Psoas muscle (tissue), 8 donors: Measurements from ENCODE around the gene ATP6AP2. TPM values are rescaled to one million over a fixed set of nuclear protein-coding genes. Genes with fewer than 3 reads are reported as not detected.

Source experiments
- ATAC-seq, 4 donors: fragments of 200-7000 bp; cut with Tn5 transposase; one replicate each; pipeline ENCODE4 v1.9.1; 2020; ENCODE audit warnings: moderate library complexity in 3 of 4, mild to moderate bottlenecking in 2 of 4
- DNase-seq, 2 donors: peaks; one replicate each; pipeline ENCODE4 v3.0.0-alpha.2; 2020
- H3K27ac ChIP-seq: fragments of 200-600 bp; one replicate; pipeline ENCODE4 v1.8.0; 2022
- H3K27me3 ChIP-seq, 3 donors: fragments of 200-600 bp in 1 of 3; one replicate each; pipeline versions ENCODE4 v1.6.1 to v1.8.0; 2013 to 2022; ENCODE audit warnings: low read length in 2 of 3, mild to moderate bottlenecking in 2 of 3, moderate library complexity in 1 of 3; ENCODE audit not compliant: insufficient read depth in 3 of 3
- H3K36me3 ChIP-seq, 2 donors: fragments of 200-600 bp in 1 of 2; one replicate each; pipeline versions ENCODE4 v1.6.1 to v1.8.0; 2013 to 2022; ENCODE audit warnings: low read depth in 1 of 2, mild to moderate bottlenecking in 1 of 2, moderate library complexity in 1 of 2; ENCODE audit not compliant: insufficient read depth in 1 of 2
- H3K4me1 ChIP-seq: fragments of 200-600 bp; one replicate; pipeline ENCODE4 v1.8.0; 2022
- H3K4me3 ChIP-seq: fragments of 200-600 bp; one replicate; pipeline ENCODE4 v1.8.0; 2022; ENCODE audit warnings: mild to moderate bottlenecking
- H3K9me3 ChIP-seq: fragments of 200-600 bp; one replicate; pipeline ENCODE4 v1.8.0; 2022
- WGBS, 3 donors: extraction: QIAGEN DNeasy Blood & Tissue Kit; methylation state at CpG; one replicate each; pipeline versions ENCODE4 v1.1.6 to v1.1.7; 2013; 5-methylcytosine and 5-hydroxymethylcytosine counted together
- intact Hi-C, 2 donors: fragments of 100-400 bp; cut with DNase I; formaldehyde crosslinking; loops; one replicate each; pipeline versions ENCODE4 v1.11.0 to v1.14.2; 2022
- polyA plus RNA-seq, 3 donors: library from polyadenylated mRNA; stranded (reverse); fragments of 200-250 nt; gene quantifications; one replicate each; pipeline ENCODE4 v1.2.3, GENCODE V29; 2013
- total RNA-seq, 4 donors: library from RNA; stranded (reverse); fragmentation: NEBNext Ultra II Directional in 2 of 4; extraction: Animal tissue kit (Norgen Biotek cat#: 25700) in 2 of 4; gene quantifications; one replicate each; pipeline versions ENCODE4 v1.2.1 to v1.2.4, GENCODE V29; 2021 to 2023
- TF ChIP-seq, protein P1 (sequence below): fragments of 200-600 bp; IDR thresholded peaks from one replicate; pipeline ENCODE4 v1.8.0; 2022; ENCODE audit warnings: antibody characterized with exemption
- donor health status: healthy with polysubstance abuse.
- donor health status: DM: no; HTN: no; CAD: no; lungs with moderate emphysema.
- donor health status: Bipolar disorder and iron deficiency.
- donor health status: healthy.
- donor health status: DM: yes; HTN: yes; CAD: no.
- donor health status: DM: no; HTN: no; CAD: no.
- donor health status: DM: no; HTN: no; CAD: no.
- donor health status: DM: yes; HTN: yes; CAD: no.

ATP6AP2 gene
- total and polyA plus RNA-seq, 7 donors = 17.5 to 29.2 (median 24.7) TPM

DNA sequence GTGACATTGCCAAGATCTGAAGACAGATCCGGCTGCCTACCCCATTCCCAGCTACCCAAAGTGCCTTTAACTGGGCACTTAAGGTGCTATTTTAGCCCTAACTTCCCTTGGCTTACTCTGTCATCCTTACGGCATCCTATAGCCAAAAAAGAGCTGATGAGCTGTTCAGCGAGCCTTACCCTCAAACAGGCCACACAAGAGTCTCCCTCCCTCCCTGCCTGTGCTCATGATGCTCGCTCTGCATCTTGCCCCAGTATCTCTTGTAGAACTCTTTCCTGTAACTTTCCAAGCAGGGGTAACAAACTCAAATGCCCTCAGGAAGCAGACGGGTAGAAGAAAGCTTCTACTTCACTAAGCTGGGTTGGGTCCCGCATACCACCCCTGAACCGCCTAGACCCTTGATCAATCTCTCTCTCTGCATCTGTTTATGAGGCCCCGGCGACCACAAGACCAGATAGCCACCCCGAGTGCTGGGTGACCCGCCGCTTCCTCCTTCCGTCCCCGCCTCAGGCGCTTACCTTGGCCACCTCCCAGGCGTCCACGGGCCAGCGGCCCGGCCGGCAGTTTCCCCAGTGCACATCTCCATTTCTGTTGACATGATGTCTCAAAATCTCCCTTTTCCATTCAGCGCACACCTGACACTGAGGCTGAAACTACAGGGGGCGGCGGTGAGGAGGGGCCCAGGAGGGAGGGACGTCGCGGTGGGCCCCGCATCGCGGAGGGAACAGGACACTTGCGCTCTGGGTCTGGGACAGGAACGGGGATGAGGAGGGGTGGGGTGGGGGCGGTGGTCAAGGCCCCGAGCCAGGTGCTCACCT, 65.9 kb downstream of the ATP6AP2 start:
- Histone ChIP-seq H3K9me3 (no peaks in the 10 kb centered on the region), H3K27ac (peak overlapping the region; percentile 81), H3K4me3 (peak overlapping the region; percentile 80), H3K36me3 (peaks cover 0 to 7% of the 10 kb centered on the region in 2 donors), H3K4me1 (peaks cover 16% of the 10 kb centered on the region), H3K27me3 (no peaks in the 10 kb centered on the region)
- ATAC-seq = peak; percentile 32 to 63 (median 52)
- intact Hi-C loops = loop anchor here in 1 of 2 donors (5.0 kb wide), 1 partner anchor 86 kb away; no protein-coding TSS in a partner anchor
- 1 to 8% (median 1%) methylated on average over 14 to 33 of the region's 33 CpGs for WGBS, 3 donors
- TF ChIP-seq, protein P1, sequence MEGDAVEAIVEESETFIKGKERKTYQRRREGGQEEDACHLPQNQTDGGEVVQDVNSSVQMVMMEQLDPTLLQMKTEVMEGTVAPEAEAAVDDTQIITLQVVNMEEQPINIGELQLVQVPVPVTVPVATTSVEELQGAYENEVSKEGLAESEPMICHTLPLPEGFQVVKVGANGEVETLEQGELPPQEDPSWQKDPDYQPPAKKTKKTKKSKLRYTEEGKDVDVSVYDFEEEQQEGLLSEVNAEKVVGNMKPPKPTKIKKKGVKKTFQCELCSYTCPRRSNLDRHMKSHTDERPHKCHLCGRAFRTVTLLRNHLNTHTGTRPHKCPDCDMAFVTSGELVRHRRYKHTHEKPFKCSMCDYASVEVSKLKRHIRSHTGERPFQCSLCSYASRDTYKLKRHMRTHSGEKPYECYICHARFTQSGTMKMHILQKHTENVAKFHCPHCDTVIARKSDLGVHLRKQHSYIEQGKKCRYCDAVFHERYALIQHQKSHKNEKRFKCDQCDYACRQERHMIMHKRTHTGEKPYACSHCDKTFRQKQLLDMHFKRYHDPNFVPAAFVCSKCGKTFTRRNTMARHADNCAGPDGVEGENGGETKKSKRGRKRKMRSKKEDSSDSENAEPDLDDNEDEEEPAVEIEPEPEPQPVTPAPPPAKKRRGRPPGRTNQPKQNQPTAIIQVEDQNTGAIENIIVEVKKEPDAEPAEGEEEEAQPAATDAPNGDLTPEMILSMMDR = no peak
- DNase-seq = peak; percentile 52 to 72

DNA sequence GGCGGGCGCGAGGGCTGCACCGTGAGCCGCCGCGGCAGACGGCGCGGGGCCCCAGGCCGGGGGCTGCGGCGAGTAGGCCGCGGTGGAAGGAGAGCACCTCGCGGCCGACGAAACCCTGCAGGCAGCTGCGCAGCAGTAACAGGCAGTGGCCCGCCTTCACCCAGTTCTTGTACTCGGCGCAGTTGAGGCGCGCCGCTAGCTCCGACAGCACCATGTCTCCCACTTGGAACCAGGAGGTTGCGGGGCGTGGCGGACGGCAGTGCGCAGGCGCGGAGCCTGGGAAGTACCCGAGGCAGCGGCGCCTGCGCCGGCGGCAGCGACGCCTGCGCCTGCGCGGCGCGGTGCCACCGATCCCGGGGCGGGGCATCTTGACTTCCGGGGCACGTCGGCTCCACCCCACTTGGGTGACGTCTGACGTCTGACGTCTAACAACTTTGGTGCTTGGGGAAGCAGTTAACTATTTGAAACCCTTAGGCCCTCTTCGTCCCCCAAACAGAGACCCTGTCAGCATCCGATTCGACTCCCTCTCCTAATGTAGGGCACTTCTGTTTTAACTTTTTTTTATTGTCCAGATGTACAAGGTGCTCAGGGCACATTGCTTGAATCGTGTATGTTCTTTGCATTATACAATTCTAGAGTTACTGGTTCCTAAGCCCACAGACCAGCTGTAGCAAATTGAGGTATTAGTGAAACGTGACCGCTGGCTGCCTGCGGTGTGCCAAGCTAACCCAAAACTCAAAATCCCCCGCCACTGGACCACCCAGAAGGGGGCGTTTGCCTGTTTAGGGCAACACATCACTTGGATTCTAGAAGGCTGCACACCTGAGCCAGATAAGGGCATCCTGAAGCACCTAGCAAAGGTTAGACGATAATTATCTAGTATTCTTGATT, 66.8 kb downstream of the ATP6AP2 start, which contains the start of gene CXorf38:
Gene CXorf38, minus strand, starts transcription at position 255 of the 891 bp plus-strand sequence. Its CDS starts 41 bp downstream, at position 214.
- ATAC-seq (peak; percentile 88 to 93 (median 90)), DNase-seq (peak; percentile 95 to 98)
- Histone ChIP-seq H3K27ac (peak within 1 kb of the TSS; percentile 81), H3K4me1 (peaks cover 20% of the 10 kb centered on the region), H3K4me3 (peak within 1 kb of the TSS; percentile 80), H3K9me3 (no peaks in the 10 kb centered on the region), H3K36me3 (peaks cover 0 to 7% of the 10 kb centered on the region in 2 donors), H3K27me3 (no peaks in the 10 kb centered on the region)
- TF ChIP-seq, protein P1 = no peak
- intact Hi-C loops = loop anchor here in 1 of 2 donors (5.0 kb wide), 1 partner anchor 85 kb away; no protein-coding TSS in a partner anchor
- WGBS, 3 donors = 1 to 5% (median 2%) methylated on average over 26 to 66 of the region's 66 CpGs

DNA sequence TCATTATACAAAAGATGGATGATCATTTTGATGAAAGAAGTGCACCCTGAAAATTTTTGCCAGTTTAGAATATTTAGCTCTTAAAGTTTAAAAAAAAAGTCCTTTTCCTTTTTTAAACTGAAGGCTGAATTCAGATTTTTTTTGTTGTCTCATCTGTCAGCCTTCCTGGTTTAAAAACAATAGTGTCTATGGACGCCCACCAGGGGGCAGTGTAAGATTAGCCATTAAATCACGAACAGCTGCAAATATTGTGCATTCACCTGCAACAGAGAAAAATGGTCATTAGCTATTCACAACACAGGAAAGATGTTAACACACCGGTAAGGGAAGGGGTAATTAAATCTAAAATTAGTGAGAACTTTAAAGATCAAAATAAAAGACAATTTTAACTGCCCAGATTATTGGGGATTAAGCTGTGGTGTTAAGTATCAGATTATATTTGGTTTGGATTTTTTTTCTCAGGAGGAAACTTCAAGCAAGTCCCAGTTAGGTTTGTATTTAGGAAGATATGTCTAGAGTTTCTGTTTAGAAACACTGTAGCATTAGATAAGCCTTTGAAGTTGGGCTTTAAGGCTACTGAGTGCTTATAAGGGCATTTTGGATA, 71.0 kb downstream of the ATP6AP2 start:
- no peaks in the 10 kb centered on the region for H3K9me3 ChIP-seq
- peaks cover 2 to 18% of the 10 kb centered on the region in 2 donors for H3K36me3 ChIP-seq
- ATAC-seq = peak in 2 of 4 donors; percentile 29 to 42
- WGBS, 3 donors = 0% methylated on average over 3 of the region's 3 CpGs
- peak overlapping the region; percentile 51 for H3K27ac ChIP-seq
- TF ChIP-seq, protein P1 = peak; percentile 91
- no peaks in the 10 kb centered on the region for H3K27me3 ChIP-seq
- H3K4me1 ChIP-seq = peaks cover 13% of the 10 kb centered on the region
- intact Hi-C loops = loop anchor here (2.0 to 10.0 kb wide), 5 partner anchors 141 to 603 kb away; no protein-coding TSS in a partner anchor
- DNase-seq = peak; percentile 52 to 67
- no peak overlapping the region for H3K4me3 ChIP-seq

DNA sequence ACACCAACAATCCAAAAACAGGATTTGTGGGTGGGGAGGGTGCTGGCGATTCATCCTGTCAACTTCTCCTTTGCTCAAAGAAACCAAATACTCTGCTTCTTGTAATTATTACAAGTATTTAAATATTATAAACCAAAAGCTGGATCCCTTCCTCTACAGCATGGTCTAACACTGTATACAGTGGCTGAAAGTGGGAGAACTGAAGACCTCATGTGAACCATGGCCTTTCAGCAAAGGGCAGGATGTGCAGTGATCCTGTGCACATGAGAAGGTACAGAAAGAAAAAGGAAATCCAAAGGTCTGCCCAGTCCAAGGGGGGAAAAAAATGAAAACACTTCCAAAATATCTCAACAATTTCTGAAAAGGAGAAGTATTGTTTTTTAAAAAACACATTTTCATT, 71.9 kb downstream of the ATP6AP2 start:
- Histone ChIP-seq H3K36me3 (peaks cover 2 to 28% of the 10 kb centered on the region in 2 donors), H3K27ac (no peak overlapping the region), H3K4me1 (peaks cover 13% of the 10 kb centered on the region), H3K27me3 (no peaks in the 10 kb centered on the region), H3K9me3 (no peaks in the 10 kb centered on the region), H3K4me3 (no peak overlapping the region)
- intact Hi-C loops = loop anchor here (5.0 to 10.0 kb wide), 4 partner anchors 140 to 602 kb away; no protein-coding TSS in a partner anchor
- DNase-seq (no peak), ATAC-seq (peak in 1 of 4 donors; percentile 37)
- TF ChIP-seq, protein P1 = no peak
- WGBS, 3 donors = 52 to 78% (median 63%) methylated on average over 1 of the region's 1 CpG
